ENCODE results near the gene TNC. TPM values are rescaled to one million over a fixed set of nuclear protein-coding genes. Genes with fewer than 3 reads are reported as not detected.

TNC gene
- total and polyA plus RNA-seq, 2 donors (not counting 3 experiments of a cell fraction or from before 2014, with no cell fraction given), result 0.29 TPM; not detected in 1

DNA sequence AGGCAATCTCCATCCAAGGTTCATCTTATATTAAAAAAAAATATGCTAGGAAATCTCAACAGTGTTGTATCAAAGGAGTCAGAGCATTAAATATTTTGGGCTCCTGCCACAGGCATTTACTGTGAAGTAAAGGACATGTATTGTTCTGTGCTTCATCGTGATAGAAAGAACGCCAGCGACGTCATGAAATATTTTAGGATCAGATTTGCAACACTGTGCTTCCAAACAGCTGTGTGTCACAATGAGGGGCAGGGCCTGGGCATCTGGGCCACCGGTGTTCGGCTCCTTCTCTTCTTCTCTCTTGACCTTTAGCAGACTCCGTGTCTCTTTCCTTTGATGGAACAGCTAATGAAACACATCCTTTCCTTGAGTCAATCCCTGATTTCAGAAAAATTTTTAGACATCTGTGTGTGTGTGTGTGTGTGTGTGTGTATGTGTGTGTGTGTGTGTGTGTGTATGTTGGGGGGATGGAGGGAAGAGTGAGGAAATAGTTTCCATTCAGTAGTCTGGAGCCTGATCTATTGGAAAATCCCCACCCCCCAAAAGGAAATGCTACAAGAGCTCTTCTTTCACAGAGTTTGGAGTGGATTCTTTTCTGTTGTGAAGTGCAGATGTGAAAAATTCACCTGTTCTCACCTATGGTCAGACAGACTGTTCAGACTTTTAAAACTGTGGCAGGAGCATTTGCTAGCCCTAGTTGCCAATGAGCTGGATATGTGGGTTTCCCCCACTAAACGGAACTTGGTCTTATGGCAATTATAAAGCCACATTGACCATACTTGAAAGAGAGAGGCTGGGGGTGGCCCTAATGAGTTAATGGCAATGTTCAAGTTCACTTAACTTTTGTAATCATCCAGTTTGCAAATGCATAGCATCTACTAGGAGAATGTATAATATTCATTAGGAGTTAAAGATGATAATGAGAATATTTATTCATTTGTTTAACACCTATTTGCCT is 18.1 kb upstream of the TNC start:
- Histone ChIP-seq H2AFZ (ENCODE audit: low read depth, low read length) (no peak overlapping the region), H4K20me1 (replicated peaks; ENCODE audit: control insufficient read depth, extremely low read depth, insufficient read depth, low read length) (no peaks in the 10 kb centered on the region), H3K9me3 (replicated peaks; ENCODE audit: control insufficient read depth, insufficient read depth, low read length) (no peaks in the 10 kb centered on the region), H3K36me3 (ENCODE audit: control insufficient read depth in 2 of 2, extremely low read depth in 1 of 2, insufficient read depth in 2 of 2, low read length in 2 of 2) (no peaks in the 10 kb centered on the region), H3K4me1 (ENCODE audit: control insufficient read depth, extremely low read depth, insufficient read depth, low read length) (no peaks in the 10 kb centered on the region), H3K9ac (replicated peaks; ENCODE audit: extremely low read depth, insufficient read depth, low read length) (no peak overlapping the region), H3K4me3 (replicated peaks in 1 of 3; ENCODE audit: insufficient read depth in 1 of 3, low read depth in 1 of 3, low read length in 3 of 3) (no peak overlapping the region), H3K79me2 (ENCODE audit: control insufficient read depth, insufficient read depth, low read length) (no peaks in the 10 kb centered on the region), H3K4me2 (ENCODE audit: insufficient read depth, low read length) (no peak overlapping the region), H3K9me1 (replicated peaks; ENCODE audit: control insufficient read depth, extremely low read depth, insufficient read depth, low read length) (no peaks in the 10 kb centered on the region), H3K27ac (ENCODE audit: insufficient read depth, low read depth, low read length) (no peak overlapping the region), H3K27me3 (ENCODE audit: control insufficient read depth in 2 of 2, insufficient read depth in 2 of 2, low read length in 2 of 2) (no peaks in the 10 kb centered on the region)
- no peak for DNase-seq (ENCODE audit: low read depth, low spot score)
- ChIA-PET CTCF (no interaction called here), POLR2A (no interaction called here)
- intact Hi-C loops (cut with micrococcal nuclease), result no loop called here
- no TSS peak for BruUV-seq (replicated peaks)
- FAIRE-seq, result no peak
- dilution Hi-C loops (cut with MboI; ENCODE audit: extremely low pct_ligation_motif_present, low sequenced_read_pairs), result no loop called here
- TF ChIP-seq EZH2 (IDR thresholded peaks at IDR 0.05; ENCODE audit: borderline replicate concordance, low read depth, low read length, severe bottlenecking), result no peak
- TF ChIP-seq POLR2AphosphoS5 (IDR thresholded peaks at IDR 0.05; ENCODE audit: insufficient read depth, low read depth, low read length), result no peak
- TF ChIP-seq POLR2A (IDR thresholded peaks at IDR 0.05; ENCODE audit: low read depth, low read length), result no peak
- TF ChIP-seq JUN (IDR thresholded peaks at IDR 0.05; ENCODE audit: borderline replicate concordance, insufficient read depth, insufficient read length, low read depth), result no peak
- no peak for TF ChIP-seq GATA2 (IDR thresholded peaks at IDR 0.05; ENCODE audit: insufficient read depth, insufficient read length, low read depth, low read length)
- TF ChIP-seq FOS (IDR thresholded peaks at IDR 0.05; ENCODE audit: borderline replicate concordance, insufficient read depth, low read length), result no peak
- no peak for TF ChIP-seq CTCF (IDR thresholded peaks at IDR 0.05; ENCODE audit: extremely low read depth in 1 of 2, insufficient read depth in 1 of 2, low read depth in 1 of 2, low read length in 2 of 2)
- TF ChIP-seq MYC (IDR thresholded peaks at IDR 0.05; ENCODE audit: low read depth, low read length), result no peak
- no peak for TF ChIP-seq MAX (IDR thresholded peaks at IDR 0.05; ENCODE audit: insufficient read depth, insufficient read length)

All from endothelial cell of umbilical vein (primary cell).